Measurements from ENCODE around the gene GPR31. TPM values are rescaled to one million over a fixed set of nuclear protein-coding genes. Genes with fewer than 3 reads are reported as not detected.

Gene GPR31
- total and polyA plus RNA-seq, 7 donors: 0.28 TPM; not detected in 6

GRCh38 chr6:167124753-167125152, 33.0 kb downstream of the GPR31 start:
- TF ChIP-seq EP300 (IDR thresholded peaks at IDR 0.05): no peak
- no peak for TF ChIP-seq POLR2A (IDR thresholded peaks at IDR 0.05)
- TF ChIP-seq POLR2AphosphoS5 (IDR thresholded peaks at IDR 0.05): no peak
- no peak for TF ChIP-seq CTCF (IDR thresholded peaks at IDR 0.05)
- H3K4me1 ChIP-seq: peaks cover 0 to 17% (median 8%) of the 10 kb centered on the region in 4 donors
- 87 to 91% methylated on average over 5 of the region's 5 CpGs for WGBS, 2 donors
- no peak for DNase-seq
- no peaks in the 10 kb centered on the region for H3K36me3 ChIP-seq
- intact Hi-C loops (cut with DNase I): no loop called here
- no peaks in the 10 kb centered on the region for H3K27me3 ChIP-seq
- H3K4me3 ChIP-seq: no peak overlapping the region
- H3K27ac ChIP-seq: no peak overlapping the region
- no peaks in the 10 kb centered on the region for H3K9me3 ChIP-seq

GRCh38 chr6:167122827-167123657, 34.7 kb downstream of the GPR31 start, which contains the start of gene CCR6:
Gene CCR6, plus strand, starts transcription at chr6:167123096. Its CDS starts 13,039 bp downstream, at chr6:167136135.
- H3K9me3 ChIP-seq: no peaks in the 10 kb centered on the region
- no peak within 1 kb of the TSS for H3K27ac ChIP-seq
- DNase-seq: no peak
- WGBS, 2 donors: 47 to 59% methylated on average over 8 of the region's 8 CpGs
- TF ChIP-seq CTCF (IDR thresholded peaks at IDR 0.05) (no peak), POLR2A (IDR thresholded peaks at IDR 0.05) (no peak), EP300 (IDR thresholded peaks at IDR 0.05) (no peak), POLR2AphosphoS5 (IDR thresholded peaks at IDR 0.05) (no peak)
- no peaks in the 10 kb centered on the region for H3K27me3 ChIP-seq
- intact Hi-C loops (cut with DNase I): no loop called here
- H3K36me3 ChIP-seq: no peaks in the 10 kb centered on the region
- H3K4me1 ChIP-seq: peaks cover 0 to 17% (median 8%) of the 10 kb centered on the region in 4 donors
- H3K4me3 ChIP-seq: no peak within 1 kb of the TSS

GRCh38 chr6:167122041-167122826, 35.5 kb downstream of the GPR31 start:
- Histone ChIP-seq H3K9me3 (no peaks in the 10 kb centered on the region), H3K4me1 (peaks cover 0 to 17% (median 8%) of the 10 kb centered on the region in 4 donors), H3K27ac (no peak overlapping the region), H3K36me3 (no peaks in the 10 kb centered on the region), H3K27me3 (no peaks in the 10 kb centered on the region), H3K4me3 (no peak overlapping the region)
- DNase-seq: no peak
- WGBS, 2 donors: 69 to 79% methylated on average over 23 of the region's 23 CpGs
- no peak for TF ChIP-seq POLR2AphosphoS5 (IDR thresholded peaks at IDR 0.05)
- no peak for TF ChIP-seq EP300 (IDR thresholded peaks at IDR 0.05)
- no peak for TF ChIP-seq CTCF (IDR thresholded peaks at IDR 0.05)
- no peak for TF ChIP-seq POLR2A (IDR thresholded peaks at IDR 0.05)
- intact Hi-C loops (cut with DNase I): no loop called here

GRCh38 chr6:167121335-167121841, 36.4 kb downstream of the GPR31 start:
- DNase-seq: no peak
- 78 to 89% methylated on average over 8 of the region's 8 CpGs for WGBS, 2 donors
- Histone ChIP-seq H3K4me3 (no peak overlapping the region), H3K27ac (peak overlapping the region in 2 of 4 donors; percentile 42 to 62), H3K36me3 (no peaks in the 10 kb centered on the region), H3K4me1 (peaks cover 0 to 24% (median 13%) of the 10 kb centered on the region in 4 donors), H3K9me3 (no peaks in the 10 kb centered on the region), H3K27me3 (no peaks in the 10 kb centered on the region)
- intact Hi-C loops (cut with DNase I): no loop called here
- TF ChIP-seq EP300 (IDR thresholded peaks at IDR 0.05) (no peak), POLR2AphosphoS5 (IDR thresholded peaks at IDR 0.05) (no peak), CTCF (IDR thresholded peaks at IDR 0.05) (no peak), POLR2A (IDR thresholded peaks at IDR 0.05) (no peak)

Measured in sigmoid colon (tissue), 7 donors.